ENCODE results near the gene GAL.

Gene GAL

GRCh38 chr11:68654978-68655377 lies 29.4 kb upstream of the GAL start:
- Histone ChIP-seq H3K36me3 (ENCODE audit: insufficient read depth) (no peaks in the 10 kb centered on the region), H3K27ac (no peak overlapping the region), H3K4me1 (ENCODE audit: low read depth, poor library complexity, severe bottlenecking) (no peaks in the 10 kb centered on the region), H3K4me3 (IDR thresholded peaks at IDR 0.05; ENCODE audit: insufficient read depth, low read depth, low read length) (no peak overlapping the region), H3K27me3 (ENCODE audit: insufficient read depth, low read depth) (peaks cover 34% of the 10 kb centered on the region; the same call in 1 of the 2 replicates), H3K9ac (no peak overlapping the region), H3K4me2 (no peak overlapping the region), H2AFZ (ENCODE audit: low read depth) (no peak overlapping the region), H4K20me1 (ENCODE audit: insufficient read depth) (no peaks in the 10 kb centered on the region), H3K79me2 (ENCODE audit: insufficient read depth, low read depth) (no peaks in the 10 kb centered on the region)
- TF ChIP-seq CTCF (conservative IDR thresholded peaks at IDR 0.05; ENCODE audit: low read depth, low read length) = no peak

- H3K9ac ChIP-seq = no peak overlapping the region
- no peak for TF ChIP-seq CTCF (conservative IDR thresholded peaks at IDR 0.05; ENCODE audit: low read depth, low read length)
- H3K27ac ChIP-seq = no peak overlapping the region
- H3K4me2 ChIP-seq = no peak overlapping the region
- H2AFZ ChIP-seq (ENCODE audit: low read depth) = no peak overlapping the region
- H3K36me3 ChIP-seq (ENCODE audit: insufficient read depth) = no peaks in the 10 kb centered on the region
- H3K4me3 ChIP-seq (IDR thresholded peaks at IDR 0.05; ENCODE audit: insufficient read depth, low read depth, low read length) = no peak overlapping the region
- H3K27me3 ChIP-seq (ENCODE audit: insufficient read depth, low read depth) = peaks cover 34% of the 10 kb centered on the region; the same call in 1 of the 2 replicates
- H3K4me1 ChIP-seq (ENCODE audit: low read depth, poor library complexity, severe bottlenecking) = no peaks in the 10 kb centered on the region
- no peaks in the 10 kb centered on the region for H3K79me2 ChIP-seq (ENCODE audit: insufficient read depth, low read depth)
- H4K20me1 ChIP-seq (ENCODE audit: insufficient read depth) = no peaks in the 10 kb centered on the region
Measured at GRCh38 chr11:68655406-68655805, 28.9 kb upstream of the GAL start.

- Histone ChIP-seq H3K4me2 (no peak overlapping the region), H3K9ac (no peak overlapping the region), H4K20me1 (ENCODE audit: insufficient read depth) (no peaks in the 10 kb centered on the region), H3K4me3 (IDR thresholded peaks at IDR 0.05; ENCODE audit: insufficient read depth, low read depth, low read length) (no peak overlapping the region), H3K4me1 (ENCODE audit: low read depth, poor library complexity, severe bottlenecking) (no peaks in the 10 kb centered on the region), H3K27ac (no peak overlapping the region), H3K36me3 (ENCODE audit: insufficient read depth) (no peaks in the 10 kb centered on the region), H2AFZ (ENCODE audit: low read depth) (no peak overlapping the region), H3K27me3 (ENCODE audit: insufficient read depth, low read depth) (peaks cover 35% of the 10 kb centered on the region; the same call in 1 of the 2 replicates), H3K79me2 (ENCODE audit: insufficient read depth, low read depth) (no peaks in the 10 kb centered on the region)
- TF ChIP-seq CTCF (conservative IDR thresholded peaks at IDR 0.05; ENCODE audit: low read depth, low read length) = no peak
Measured at GRCh38 chr11:68655806-68656205, 28.5 kb upstream of the GAL start.

GRCh38 chr11:68657021-68657780 lies 27.1 kb upstream of the GAL start:
- Histone ChIP-seq H3K27ac (no peak overlapping the region), H4K20me1 (ENCODE audit: insufficient read depth) (no peaks in the 10 kb centered on the region), H3K27me3 (ENCODE audit: insufficient read depth, low read depth) (peaks cover 48% of the 10 kb centered on the region; the same call in 1 of the 2 replicates), H3K4me3 (IDR thresholded peaks at IDR 0.05; ENCODE audit: insufficient read depth, low read depth, low read length) (no peak overlapping the region), H3K36me3 (ENCODE audit: insufficient read depth) (no peaks in the 10 kb centered on the region), H3K4me1 (ENCODE audit: low read depth, poor library complexity, severe bottlenecking) (no peaks in the 10 kb centered on the region), H3K9ac (no peak overlapping the region), H3K79me2 (ENCODE audit: insufficient read depth, low read depth) (no peaks in the 10 kb centered on the region), H2AFZ (ENCODE audit: low read depth) (no peak overlapping the region), H3K4me2 (no peak overlapping the region)
- TF ChIP-seq CTCF (conservative IDR thresholded peaks at IDR 0.05; ENCODE audit: low read depth, low read length) = no peak

Data from KMS-11 (cell line).